ENCODE results near the gene BBS9.

BBS9 gene

GRCh38 chr7:33554046-33554445, 424.7 kb downstream of the BBS9 start:
- H3K27me3 ChIP-seq (ENCODE audit: low read length) = no peaks in the 10 kb centered on the region
- no peak overlapping the region for H3K9ac ChIP-seq (ENCODE audit: low read length)
- H4K20me1 ChIP-seq (ENCODE audit: low read depth, low read length) = no peaks in the 10 kb centered on the region
- H3K27ac ChIP-seq (ENCODE audit: low read depth, low read length) = no peak overlapping the region
- H3K9me3 ChIP-seq (ENCODE audit: insufficient read depth, low read length) = no peaks in the 10 kb centered on the region
- H3K4me2 ChIP-seq (ENCODE audit: low read depth, low read length, poor library complexity, severe bottlenecking) = no peak overlapping the region
- no peak overlapping the region for H3K4me3 ChIP-seq (ENCODE audit: insufficient read depth, low read length, poor library complexity, severe bottlenecking)
- H3K9me2 ChIP-seq (replicated peaks; ENCODE audit: insufficient read depth, low read length) = no peaks in the 10 kb centered on the region
- H3K79me2 ChIP-seq (ENCODE audit: insufficient read depth, low read length) = no peaks in the 10 kb centered on the region
- H2AFZ ChIP-seq (ENCODE audit: low read depth, low read length, severe bottlenecking) = no peak overlapping the region
- H3F3A ChIP-seq (ENCODE audit: insufficient read depth) = no peaks in the 10 kb centered on the region
- no peak for TF ChIP-seq EZH2phosphoT487 (conservative IDR thresholded peaks at IDR 0.05; ENCODE audit: low read length)
- TF ChIP-seq CTCF (IDR thresholded peaks at IDR 0.05; ENCODE audit: insufficient read depth, low read length, poor library complexity, severe bottlenecking) = no peak
- H3K36me3 ChIP-seq (ENCODE audit: low read length) = no peaks in the 10 kb centered on the region

- H2AFZ ChIP-seq (ENCODE audit: low read depth, low read length, severe bottlenecking) = no peak overlapping the region
Observed at GRCh38 chr7:33554576-33554975, 425.2 kb downstream of the BBS9 start.

GRCh38 chr7:33556472-33556871, 427.1 kb downstream of the BBS9 start:
- no peaks in the 10 kb centered on the region for H3K9me2 ChIP-seq (replicated peaks; ENCODE audit: insufficient read depth, low read length)
- H3K27ac ChIP-seq (ENCODE audit: low read depth, low read length) = no peak overlapping the region

More at GRCh38 chr7:33554576-33554975, 425.2 kb downstream of the BBS9 start:
- H3K9ac ChIP-seq (ENCODE audit: low read length) = no peak overlapping the region
- no peak overlapping the region for H3K4me3 ChIP-seq (ENCODE audit: insufficient read depth, low read length, poor library complexity, severe bottlenecking)
- no peak overlapping the region for H3K4me2 ChIP-seq (ENCODE audit: low read depth, low read length, poor library complexity, severe bottlenecking)
- H4K20me1 ChIP-seq (ENCODE audit: low read depth, low read length) = no peaks in the 10 kb centered on the region
- no peaks in the 10 kb centered on the region for H3F3A ChIP-seq (ENCODE audit: insufficient read depth)
- H3K9me2 ChIP-seq (replicated peaks; ENCODE audit: insufficient read depth, low read length) = no peaks in the 10 kb centered on the region
- TF ChIP-seq CTCF (IDR thresholded peaks at IDR 0.05; ENCODE audit: insufficient read depth, low read length, poor library complexity, severe bottlenecking) = no peak
- TF ChIP-seq EZH2phosphoT487 (conservative IDR thresholded peaks at IDR 0.05; ENCODE audit: low read length) = no peak
- H3K27ac ChIP-seq (ENCODE audit: low read depth, low read length) = no peak overlapping the region
- H3K27me3 ChIP-seq (ENCODE audit: low read length) = no peaks in the 10 kb centered on the region
- H3K36me3 ChIP-seq (ENCODE audit: low read length) = no peaks in the 10 kb centered on the region
- no peaks in the 10 kb centered on the region for H3K79me2 ChIP-seq (ENCODE audit: insufficient read depth, low read length)
- no peaks in the 10 kb centered on the region for H3K9me3 ChIP-seq (ENCODE audit: insufficient read depth, low read length)

More at GRCh38 chr7:33556472-33556871, 427.1 kb downstream of the BBS9 start:
- no peak overlapping the region for H2AFZ ChIP-seq (ENCODE audit: low read depth, low read length, severe bottlenecking)
- no peaks in the 10 kb centered on the region for H3K36me3 ChIP-seq (ENCODE audit: low read length)
- H3F3A ChIP-seq (ENCODE audit: insufficient read depth) = no peaks in the 10 kb centered on the region
- H3K79me2 ChIP-seq (ENCODE audit: insufficient read depth, low read length) = no peaks in the 10 kb centered on the region
- H3K9ac ChIP-seq (ENCODE audit: low read length) = no peak overlapping the region
- H3K4me2 ChIP-seq (ENCODE audit: low read depth, low read length, poor library complexity, severe bottlenecking) = no peak overlapping the region
- no peak for TF ChIP-seq EZH2phosphoT487 (conservative IDR thresholded peaks at IDR 0.05; ENCODE audit: low read length)
- no peak for TF ChIP-seq CTCF (IDR thresholded peaks at IDR 0.05; ENCODE audit: insufficient read depth, low read length, poor library complexity, severe bottlenecking)
- no peak overlapping the region for H3K4me3 ChIP-seq (ENCODE audit: insufficient read depth, low read length, poor library complexity, severe bottlenecking)
- H4K20me1 ChIP-seq (ENCODE audit: low read depth, low read length) = no peaks in the 10 kb centered on the region
- H3K27me3 ChIP-seq (ENCODE audit: low read length) = no peaks in the 10 kb centered on the region
- no peaks in the 10 kb centered on the region for H3K9me3 ChIP-seq (ENCODE audit: insufficient read depth, low read length)

Data from SU-DHL-6 (cell line).